MM.1S (cell line): Measurements from ENCODE around the gene MGA.

ENCODE experiments used
- DNase-seq: peaks from one replicate; pipeline ENCODE4 v3.0.0-alpha.2; 2015
- H2AFZ ChIP-seq: fragments of 300-600 bp; sonication (generic); 2 replicates; pipeline ENCODE4 v1.6.0; 2016; ENCODE audit warnings: antibody characterized with exemption, low read length
- H3F3A ChIP-seq: fragments of 300-600 bp; sonication (generic); 2 replicates; pipeline ENCODE4 v1.6.1; 2016; ENCODE audit warnings: mild to moderate bottlenecking, antibody characterized with exemption, low read length, moderate library complexity, mixed read lengths; ENCODE audit not compliant: insufficient read depth
- H3K27ac ChIP-seq: fragments of 300-600 bp; sonication (generic); 2 replicates; pipeline ENCODE4 v1.5.1; 2016; ENCODE audit warnings: mild to moderate bottlenecking, low read length
- H3K27me3 ChIP-seq: fragments of 300-600 bp; sonication (generic); replicated peaks from 2 replicates; pipeline ENCODE4 v1.6.0; 2016; ENCODE audit warnings: low read length; ENCODE audit not compliant: insufficient read depth
- H3K36me3 ChIP-seq: fragments of 300-600 bp; sonication (generic); replicated peaks from 2 replicates; pipeline ENCODE4 v1.6.1; 2016; ENCODE audit warnings: mild to moderate bottlenecking, low read length, mixed read lengths; ENCODE audit not compliant: insufficient read depth
- H3K4me1 ChIP-seq: fragments of 300-600 bp; sonication (generic); 2 replicates; pipeline ENCODE4 v1.6.1; 2016; ENCODE audit warnings: low read length, mixed read lengths
- H3K4me2 ChIP-seq: fragments of 300-600 bp; sonication (generic); 2 replicates; pipeline ENCODE4 v1.6.0; 2016; ENCODE audit warnings: low read depth, low read length
- H3K4me3 ChIP-seq: fragments of 300-600 bp; sonication (generic); 2 replicates; pipeline ENCODE4 v1.5.1; 2016; ENCODE audit warnings: low read length, mixed read lengths
- H3K79me2 ChIP-seq: fragments of 300-600 bp; sonication (generic); 2 replicates; pipeline ENCODE4 v1.6.1; 2016; ENCODE audit warnings: mixed run types, low read length, mixed read lengths
- H3K9ac ChIP-seq: fragments of 300-600 bp; sonication (generic); 2 replicates; pipeline ENCODE4 v1.6.1; 2016; ENCODE audit warnings: low read length, mixed read lengths
- H3K9me2 ChIP-seq: fragments of 300-600 bp; sonication (generic); replicated peaks from 2 replicates; pipeline ENCODE4 v1.6.1; 2016; ENCODE audit warnings: mild to moderate bottlenecking, low read length, mixed read lengths; ENCODE audit not compliant: insufficient read depth
- H3K9me3 ChIP-seq: fragments of 300-600 bp; sonication (generic); replicated peaks from 2 replicates; pipeline ENCODE4 v1.6.1; 2016; ENCODE audit warnings: mild to moderate bottlenecking, low read length, mixed read lengths; ENCODE audit not compliant: insufficient read depth
- H4K20me1 ChIP-seq: fragments of 300-600 bp; sonication (generic); 2 replicates; pipeline ENCODE4 v1.6.1; 2016; ENCODE audit warnings: mild to moderate bottlenecking, low read length, moderate library complexity, mixed read lengths; ENCODE audit not compliant: insufficient read depth
- EZH2 ChIP-seq: fragments of 300-600 bp; sonication (generic); optimal IDR thresholded peaks from 2 replicates; pipeline ENCODE3; 2017; ENCODE audit warnings: low read depth, mild to moderate bottlenecking, antibody characterized with exemption, low read length, mixed read lengths
- EZH2phosphoT487 ChIP-seq: fragments of 300-600 bp; sonication (generic); IDR thresholded peaks from 2 replicates; pipeline ENCODE4 v1.6.1; 2018; ENCODE audit warnings: antibody characterized with exemption, low read length
- TF ChIP-seq, protein P1 (sequence below): fragments of 300-600 bp; sonication (generic); IDR thresholded peaks from 2 replicates; pipeline ENCODE4 v1.5.1; 2016; ENCODE audit warnings: antibody characterized with exemption, low read length, mixed read lengths

Gene MGA

DNA sequence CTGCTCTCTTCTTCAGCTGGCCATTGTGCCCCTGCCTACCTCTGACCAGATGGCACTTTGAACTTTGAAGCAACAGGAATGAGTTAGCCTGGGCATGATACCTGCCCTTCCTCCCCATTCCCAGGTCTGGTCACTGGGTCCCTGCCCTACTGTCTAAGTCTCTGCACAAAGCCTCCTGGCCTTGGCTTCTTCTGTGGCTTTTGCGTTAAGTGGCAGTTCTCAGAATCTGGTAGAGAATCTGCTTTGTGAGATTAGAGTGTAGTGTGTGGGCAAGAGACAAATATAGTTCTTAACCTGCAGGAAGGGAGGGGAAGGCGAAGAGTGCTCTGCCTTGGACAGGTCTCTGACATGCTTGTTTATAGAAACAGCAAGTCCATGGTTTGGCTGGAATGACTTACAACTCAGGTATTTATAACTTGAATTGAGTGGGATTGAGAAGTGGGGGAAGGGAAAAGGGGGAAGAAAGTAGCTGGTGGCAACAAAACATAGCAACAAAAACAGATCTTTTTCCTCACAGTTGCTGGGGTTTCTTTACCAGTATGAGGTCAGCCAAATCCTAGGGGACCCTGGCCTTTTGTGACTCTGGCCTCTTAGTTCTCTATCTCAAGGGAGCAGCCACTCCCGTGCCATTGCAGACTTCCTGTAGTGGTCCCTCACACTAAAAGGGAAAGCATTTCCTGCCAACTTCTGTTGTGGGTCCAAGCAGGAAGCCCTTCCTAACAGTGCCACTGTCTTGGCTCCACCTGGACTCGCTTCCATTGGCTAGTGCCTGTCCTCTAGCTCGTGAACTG is 130.7 kb downstream of the MGA start:
- Histone ChIP-seq H3K4me1 (no peaks in the 10 kb centered on the region), H3K27ac (no peak overlapping the region), H3K9me2 (no peaks in the 10 kb centered on the region), H3K4me2 (no peak overlapping the region), H4K20me1 (no peaks in the 10 kb centered on the region), H3K4me3 (no peak overlapping the region), H3K9me3 (no peaks in the 10 kb centered on the region), H2AFZ (no peak overlapping the region), H3F3A (no peaks in the 10 kb centered on the region), H3K27me3 (no peaks in the 10 kb centered on the region), H3K79me2 (no peaks in the 10 kb centered on the region), H3K9ac (no peak overlapping the region), H3K36me3 (no peaks in the 10 kb centered on the region)
- TF ChIP-seq EZH2 (no peak), EZH2phosphoT487 (no peak)
- TF ChIP-seq, protein P1, sequence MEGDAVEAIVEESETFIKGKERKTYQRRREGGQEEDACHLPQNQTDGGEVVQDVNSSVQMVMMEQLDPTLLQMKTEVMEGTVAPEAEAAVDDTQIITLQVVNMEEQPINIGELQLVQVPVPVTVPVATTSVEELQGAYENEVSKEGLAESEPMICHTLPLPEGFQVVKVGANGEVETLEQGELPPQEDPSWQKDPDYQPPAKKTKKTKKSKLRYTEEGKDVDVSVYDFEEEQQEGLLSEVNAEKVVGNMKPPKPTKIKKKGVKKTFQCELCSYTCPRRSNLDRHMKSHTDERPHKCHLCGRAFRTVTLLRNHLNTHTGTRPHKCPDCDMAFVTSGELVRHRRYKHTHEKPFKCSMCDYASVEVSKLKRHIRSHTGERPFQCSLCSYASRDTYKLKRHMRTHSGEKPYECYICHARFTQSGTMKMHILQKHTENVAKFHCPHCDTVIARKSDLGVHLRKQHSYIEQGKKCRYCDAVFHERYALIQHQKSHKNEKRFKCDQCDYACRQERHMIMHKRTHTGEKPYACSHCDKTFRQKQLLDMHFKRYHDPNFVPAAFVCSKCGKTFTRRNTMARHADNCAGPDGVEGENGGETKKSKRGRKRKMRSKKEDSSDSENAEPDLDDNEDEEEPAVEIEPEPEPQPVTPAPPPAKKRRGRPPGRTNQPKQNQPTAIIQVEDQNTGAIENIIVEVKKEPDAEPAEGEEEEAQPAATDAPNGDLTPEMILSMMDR: no peak
- no peak for DNase-seq

DNA sequence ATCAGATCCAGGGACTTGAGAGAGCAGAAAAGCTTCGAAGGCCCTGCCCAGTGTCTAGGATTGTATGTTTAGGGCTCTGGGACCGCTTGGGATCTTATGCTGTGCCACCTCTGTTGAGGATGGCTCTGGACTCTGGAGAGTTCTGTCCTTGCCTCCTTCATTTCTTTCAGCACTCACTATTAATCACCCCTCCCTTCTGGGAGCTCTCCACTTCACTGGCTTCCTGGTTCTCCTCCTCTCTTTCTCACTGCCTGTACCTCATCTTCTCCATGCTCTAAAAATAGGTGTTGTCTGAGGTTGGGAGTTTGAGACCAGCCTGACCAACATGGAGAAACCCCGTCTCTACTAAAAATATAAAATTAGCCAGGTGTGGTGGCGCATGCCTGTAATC is 131.3 kb downstream of the MGA start:
- Histone ChIP-seq H3K27ac (no peak overlapping the region), H3K36me3 (no peaks in the 10 kb centered on the region), H3K9ac (no peak overlapping the region), H4K20me1 (no peaks in the 10 kb centered on the region), H3F3A (no peaks in the 10 kb centered on the region), H3K79me2 (no peaks in the 10 kb centered on the region), H3K9me3 (no peaks in the 10 kb centered on the region), H3K4me1 (no peaks in the 10 kb centered on the region), H3K27me3 (no peaks in the 10 kb centered on the region), H3K9me2 (no peaks in the 10 kb centered on the region), H3K4me2 (no peak overlapping the region), H2AFZ (no peak overlapping the region), H3K4me3 (no peak overlapping the region)
- TF ChIP-seq, protein P1: no peak
- TF ChIP-seq EZH2 (no peak), EZH2phosphoT487 (no peak)
- no peak for DNase-seq

DNA sequence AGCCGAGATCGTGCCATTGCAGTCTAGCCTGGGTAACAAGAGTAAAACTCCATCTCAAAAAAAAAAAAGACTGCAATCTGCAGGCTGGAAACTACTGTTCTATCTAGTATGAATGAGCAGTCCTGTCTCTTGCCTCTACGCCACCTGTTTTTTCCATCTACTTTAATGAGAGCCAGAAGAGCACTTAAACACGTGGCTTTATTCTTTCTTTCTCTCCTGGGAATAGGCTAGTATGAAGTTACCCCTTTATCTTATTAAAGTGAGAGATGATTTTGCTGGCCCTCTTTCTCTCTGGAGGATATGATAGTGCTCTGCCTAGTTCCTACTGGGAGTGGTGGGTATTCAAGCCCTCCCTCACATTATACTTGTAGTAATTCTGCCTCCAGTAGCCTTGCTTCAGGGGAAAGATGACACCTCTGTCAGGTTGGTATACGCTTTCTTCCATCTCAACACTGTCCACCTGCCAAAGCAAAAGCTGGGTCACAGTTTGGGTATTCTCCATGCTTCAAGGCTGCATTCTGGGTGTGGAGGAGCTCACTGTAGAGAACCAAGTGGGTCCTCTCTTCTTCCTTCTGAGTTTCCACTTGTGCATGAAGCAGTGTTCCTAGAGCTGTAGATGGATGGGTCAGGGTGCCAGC is 131.9 kb downstream of the MGA start:
- H3K9ac ChIP-seq: no peak overlapping the region
- H2AFZ ChIP-seq: no peak overlapping the region
- TF ChIP-seq EZH2phosphoT487 (no peak), EZH2 (no peak)
- TF ChIP-seq, protein P1: no peak
- no peaks in the 10 kb centered on the region for H3K79me2 ChIP-seq
- no peak overlapping the region for H3K4me2 ChIP-seq
- H3K4me1 ChIP-seq: no peaks in the 10 kb centered on the region
- no peak overlapping the region for H3K27ac ChIP-seq
- no peaks in the 10 kb centered on the region for H3K9me3 ChIP-seq
- H4K20me1 ChIP-seq: no peaks in the 10 kb centered on the region
- H3K4me3 ChIP-seq: no peak overlapping the region
- no peak for DNase-seq
- H3F3A ChIP-seq: no peaks in the 10 kb centered on the region
- no peaks in the 10 kb centered on the region for H3K36me3 ChIP-seq
- H3K9me2 ChIP-seq: no peaks in the 10 kb centered on the region
- no peaks in the 10 kb centered on the region for H3K27me3 ChIP-seq
